ENCODE results near the gene DDX4. TPM values are rescaled to one million over a fixed set of nuclear protein-coding genes. Genes with fewer than 3 reads are reported as not detected.

The DDX4 gene
- total RNA-seq, 4 donors from 2014 or later, result 0.27 to 0.33 TPM; not detected in 2

DNA sequence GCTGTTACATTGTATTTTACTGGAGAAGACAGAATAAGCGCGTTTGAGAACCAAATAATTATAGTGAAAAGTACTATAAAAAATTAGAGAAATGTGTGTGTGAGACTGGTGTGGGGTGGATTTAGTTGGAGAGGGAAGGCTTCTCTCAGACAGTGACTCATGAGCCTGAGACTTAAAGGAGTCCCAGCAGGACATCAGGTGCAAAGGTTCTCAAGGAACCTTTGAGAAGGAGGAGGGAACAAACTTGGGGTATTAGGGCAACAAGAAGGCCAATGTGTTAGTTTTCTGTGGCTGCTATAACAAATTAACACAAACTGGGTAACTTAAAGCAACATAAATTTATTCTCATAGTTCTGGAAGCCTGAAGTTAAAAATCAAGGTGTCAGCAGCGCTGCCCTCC lies 4.9 kb downstream of the DDX4 start:
- 94 to 97% methylated on average over 3 of the region's 3 CpGs for whole genome bisulfite sequencing, 2 donors
- no peaks in the 10 kb centered on the region for H3K27me3 ChIP-seq
- H3K27ac ChIP-seq, result no peak overlapping the region
- no peak overlapping the region for H3K4me3 ChIP-seq (replicated peaks in 1 of 3)
- H3K4me1 ChIP-seq, result no peaks in the 10 kb centered on the region
- H3K9me3 ChIP-seq, result no peaks in the 10 kb centered on the region
- H3K36me3 ChIP-seq, result no peaks in the 10 kb centered on the region
- no peak for TF ChIP-seq POLR2A (IDR thresholded peaks at IDR 0.05)
- TF ChIP-seq CTCF (IDR thresholded peaks at IDR 0.05), result no peak
- no peak for DNase-seq
- intact Hi-C loops (cut with DNase I), result no loop called here

DNA sequence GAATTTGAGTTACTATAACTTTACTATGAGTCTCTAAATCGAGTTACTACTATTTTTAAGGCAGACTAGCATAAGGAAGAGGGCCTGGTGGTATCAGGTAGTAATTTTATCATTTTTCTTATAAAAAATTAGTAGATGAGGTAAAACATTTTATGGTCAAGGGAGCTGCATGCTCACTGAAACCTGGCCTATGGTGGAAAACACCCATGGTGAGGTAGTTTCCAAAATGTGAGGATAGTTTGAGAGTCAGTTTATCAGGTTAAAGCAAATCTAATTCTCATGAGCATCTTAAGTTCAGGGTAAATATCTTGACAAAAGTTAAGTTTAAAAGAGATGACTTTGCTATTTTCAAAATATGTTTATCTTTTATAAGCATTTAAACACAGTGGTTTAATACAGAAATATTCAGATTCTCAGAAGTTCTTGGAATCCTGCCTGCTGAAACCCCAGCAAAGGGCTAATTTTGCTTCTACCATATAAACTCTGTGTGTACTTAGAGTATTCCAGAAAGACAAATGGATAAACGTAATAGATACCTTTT lies 10.0 kb downstream of the DDX4 start:
- Histone ChIP-seq H3K9me3 (no peaks in the 10 kb centered on the region), H3K4me1 (no peaks in the 10 kb centered on the region), H3K4me3 (replicated peaks in 1 of 3) (no peak overlapping the region), H3K36me3 (no peaks in the 10 kb centered on the region), H3K27ac (no peak overlapping the region), H3K27me3 (no peaks in the 10 kb centered on the region)
- WGBS, 2 donors, result 86 to 87% methylated on average over 2 of the region's 2 CpGs
- TF ChIP-seq CTCF (IDR thresholded peaks at IDR 0.05) (no peak), POLR2A (IDR thresholded peaks at IDR 0.05) (no peak)
- DNase-seq, result no peak
- intact Hi-C loops (cut with DNase I), result no loop called here

DNA sequence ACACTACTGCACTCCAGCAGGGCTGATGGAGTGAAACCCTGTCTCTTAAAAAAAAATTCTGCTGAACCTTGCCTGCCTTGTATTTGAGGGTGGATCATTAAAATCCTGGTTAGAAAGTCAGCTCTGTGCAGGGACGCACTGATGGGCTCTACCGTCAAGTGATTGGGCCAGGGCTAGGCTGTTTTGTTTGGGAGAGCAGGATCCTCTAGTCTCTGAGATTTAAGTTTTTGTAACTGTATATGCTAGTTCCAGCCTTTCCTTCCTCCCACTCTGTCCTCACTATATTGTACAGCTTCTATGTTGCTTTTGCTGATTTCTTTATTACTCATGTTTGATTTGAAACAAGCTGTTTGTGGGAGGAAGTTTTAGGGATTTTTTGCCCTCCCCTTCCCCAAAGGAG lies 11.5 kb downstream of the DDX4 start:
- H3K36me3 ChIP-seq, result no peaks in the 10 kb centered on the region
- no peaks in the 10 kb centered on the region for H3K27me3 ChIP-seq
- no peak overlapping the region for H3K27ac ChIP-seq
- 61 to 73% methylated on average over 2 of the region's 2 CpGs for WGBS, 2 donors
- intact Hi-C loops (cut with DNase I), result no loop called here
- DNase-seq, result no peak
- H3K4me1 ChIP-seq, result no peaks in the 10 kb centered on the region
- H3K9me3 ChIP-seq, result no peaks in the 10 kb centered on the region
- H3K4me3 ChIP-seq (replicated peaks in 1 of 3), result no peak overlapping the region
- TF ChIP-seq POLR2A (IDR thresholded peaks at IDR 0.05), result no peak
- no peak for TF ChIP-seq CTCF (IDR thresholded peaks at IDR 0.05)

DNA sequence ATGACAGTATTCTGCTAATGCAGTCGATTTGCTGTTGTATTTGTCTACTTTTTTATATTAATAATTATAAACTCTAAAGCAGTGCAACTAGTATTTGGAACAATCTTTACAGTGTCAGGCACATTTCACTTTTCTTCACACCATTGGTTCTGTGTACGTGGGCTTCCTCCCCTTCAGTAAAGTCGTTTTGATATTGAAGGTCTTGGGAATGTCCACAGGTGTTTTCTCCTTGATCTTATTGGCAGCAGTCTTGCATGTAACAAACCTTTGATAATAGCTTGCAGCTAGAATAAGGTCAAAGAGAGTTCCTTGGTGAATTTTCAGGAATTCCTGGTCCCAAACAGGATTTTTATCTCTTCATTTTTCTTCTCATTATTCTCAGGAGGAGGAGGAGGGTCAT lies 12.2 kb downstream of the DDX4 start:
- H3K27me3 ChIP-seq, result no peaks in the 10 kb centered on the region
- DNase-seq, result no peak
- no peak overlapping the region for H3K4me3 ChIP-seq (replicated peaks in 1 of 3)
- H3K36me3 ChIP-seq, result no peaks in the 10 kb centered on the region
- TF ChIP-seq POLR2A (IDR thresholded peaks at IDR 0.05) (no peak), CTCF (IDR thresholded peaks at IDR 0.05) (no peak)
- H3K27ac ChIP-seq, result no peak overlapping the region
- intact Hi-C loops (cut with DNase I), result no loop called here
- H3K4me1 ChIP-seq, result no peaks in the 10 kb centered on the region
- 49 to 51% methylated on average over 3 of the region's 3 CpGs for WGBS, 2 donors
- no peaks in the 10 kb centered on the region for H3K9me3 ChIP-seq

DNA sequence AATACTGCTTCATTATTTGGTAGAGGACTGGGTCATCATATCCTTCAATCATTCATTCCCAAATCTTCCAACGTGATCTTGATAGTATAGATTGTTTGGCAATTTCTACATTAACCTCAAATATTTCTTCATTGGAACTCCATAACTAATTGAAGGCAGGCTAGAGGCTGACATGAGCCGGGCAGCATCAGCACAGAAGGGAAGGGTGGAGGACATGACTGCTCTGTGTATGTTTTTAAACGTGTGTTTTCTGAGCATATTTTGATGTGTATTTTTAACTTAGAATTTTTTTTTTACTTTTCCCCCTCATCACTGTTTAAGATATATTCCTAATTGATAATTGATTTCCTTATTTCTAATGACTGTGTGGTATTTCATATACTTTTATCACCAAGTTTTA lies 12.6 kb downstream of the DDX4 start:
- Histone ChIP-seq H3K27me3 (no peaks in the 10 kb centered on the region), H3K4me3 (replicated peaks in 1 of 3) (no peak overlapping the region), H3K4me1 (no peaks in the 10 kb centered on the region), H3K27ac (no peak overlapping the region), H3K9me3 (no peaks in the 10 kb centered on the region), H3K36me3 (no peaks in the 10 kb centered on the region)
- WGBS, 2 donors, result 82 to 85% methylated on average over 3 of the region's 3 CpGs
- no peak for TF ChIP-seq POLR2A (IDR thresholded peaks at IDR 0.05)
- TF ChIP-seq CTCF (IDR thresholded peaks at IDR 0.05), result no peak
- no peak for DNase-seq
- intact Hi-C loops (cut with DNase I), result no loop called here

All from thyroid gland (tissue), 4 donors.